LNCaP clone FGC (cell line): ENCODE data around the gene OXCT2.

Experiments used
- DNase-seq: peaks from one replicate; pipeline ENCODE4 v3.0.0-alpha.2; 2011; ENCODE audit warnings: low read depth
- H3K4me3 ChIP-seq: 2 replicates; pipeline ENCODE4 v1.5.1; 2011; ENCODE audit warnings: mild to moderate bottlenecking, low read depth, low read length, control low read depth
- TF ChIP-seq, protein P1 (sequence below): IDR thresholded peaks from 2 replicates; pipeline ENCODE4 v1.5.1; 2012; ENCODE audit warnings: mild to moderate bottlenecking; ENCODE audit not compliant: control insufficient read depth, insufficient read depth; ENCODE audit errors: extremely low read depth

OXCT2 gene

DNA sequence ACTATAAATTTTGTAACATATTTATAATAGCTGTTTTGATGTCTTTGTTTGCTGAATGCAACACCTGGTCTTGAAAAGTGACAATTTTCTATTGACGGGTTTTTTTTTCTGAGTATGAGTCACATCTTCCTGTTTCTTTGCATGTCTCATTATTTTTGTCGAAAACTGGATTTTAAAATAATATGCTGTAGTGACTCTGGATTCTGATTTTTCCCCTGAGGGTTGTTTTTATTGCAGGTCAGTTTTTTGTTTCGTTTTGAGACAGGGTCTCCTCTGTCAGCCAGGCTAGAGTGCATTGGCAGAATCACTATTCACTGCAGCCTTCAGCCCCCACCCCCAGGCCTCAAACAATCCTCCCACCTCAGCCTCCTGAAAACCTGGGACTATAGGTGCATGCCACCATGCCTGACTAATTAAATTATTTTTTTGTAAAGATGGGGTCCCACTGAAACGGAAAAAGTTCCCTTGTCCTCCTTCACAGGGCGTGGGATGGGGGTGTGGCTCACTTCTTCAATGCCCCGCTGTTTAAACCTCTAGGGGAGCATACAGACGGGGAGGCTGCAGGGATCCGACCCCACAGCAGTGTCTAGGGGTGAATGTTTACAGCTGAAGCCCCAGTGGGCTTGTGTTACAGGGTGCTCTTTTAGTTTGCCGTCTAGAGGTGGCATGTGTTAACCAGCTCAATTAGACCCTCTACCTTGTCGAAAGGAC is 43.8 kb downstream of the OXCT2 start:
- H3K4me3 ChIP-seq = no peak overlapping the region
- TF ChIP-seq, protein P1, sequence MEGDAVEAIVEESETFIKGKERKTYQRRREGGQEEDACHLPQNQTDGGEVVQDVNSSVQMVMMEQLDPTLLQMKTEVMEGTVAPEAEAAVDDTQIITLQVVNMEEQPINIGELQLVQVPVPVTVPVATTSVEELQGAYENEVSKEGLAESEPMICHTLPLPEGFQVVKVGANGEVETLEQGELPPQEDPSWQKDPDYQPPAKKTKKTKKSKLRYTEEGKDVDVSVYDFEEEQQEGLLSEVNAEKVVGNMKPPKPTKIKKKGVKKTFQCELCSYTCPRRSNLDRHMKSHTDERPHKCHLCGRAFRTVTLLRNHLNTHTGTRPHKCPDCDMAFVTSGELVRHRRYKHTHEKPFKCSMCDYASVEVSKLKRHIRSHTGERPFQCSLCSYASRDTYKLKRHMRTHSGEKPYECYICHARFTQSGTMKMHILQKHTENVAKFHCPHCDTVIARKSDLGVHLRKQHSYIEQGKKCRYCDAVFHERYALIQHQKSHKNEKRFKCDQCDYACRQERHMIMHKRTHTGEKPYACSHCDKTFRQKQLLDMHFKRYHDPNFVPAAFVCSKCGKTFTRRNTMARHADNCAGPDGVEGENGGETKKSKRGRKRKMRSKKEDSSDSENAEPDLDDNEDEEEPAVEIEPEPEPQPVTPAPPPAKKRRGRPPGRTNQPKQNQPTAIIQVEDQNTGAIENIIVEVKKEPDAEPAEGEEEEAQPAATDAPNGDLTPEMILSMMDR = no peak
- no peak for DNase-seq

DNA sequence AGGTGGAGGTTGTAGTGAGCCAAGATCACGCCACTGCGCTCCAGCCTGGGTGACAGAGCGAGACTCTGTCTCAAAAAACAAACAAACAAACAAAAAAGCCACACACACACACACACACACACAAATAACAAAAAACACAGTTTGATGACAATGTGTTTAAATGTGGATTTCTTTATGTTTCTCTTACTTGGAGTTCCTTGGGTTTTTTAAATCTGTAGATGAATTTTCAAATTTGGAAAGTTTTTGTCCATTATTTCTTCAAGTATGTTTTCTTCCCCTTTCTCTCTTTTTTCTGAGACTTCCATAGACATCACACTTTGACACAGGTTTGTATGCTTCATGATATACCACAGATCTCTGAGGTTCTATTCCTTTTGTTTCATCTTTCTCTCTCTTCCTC is 44.5 kb downstream of the OXCT2 start:
- no peak for DNase-seq
- TF ChIP-seq, protein P1 = no peak

GRCh38 chr1:39722495-39722894 is 48.7 kb downstream of the OXCT2 start:
- DNase-seq = no peak
- no peak overlapping the region for H3K4me3 ChIP-seq
- TF ChIP-seq, protein P1 = no peak

More for the DNA sequence above, 44.5 kb downstream of the OXCT2 start:
- no peak overlapping the region for H3K4me3 ChIP-seq

DNA sequence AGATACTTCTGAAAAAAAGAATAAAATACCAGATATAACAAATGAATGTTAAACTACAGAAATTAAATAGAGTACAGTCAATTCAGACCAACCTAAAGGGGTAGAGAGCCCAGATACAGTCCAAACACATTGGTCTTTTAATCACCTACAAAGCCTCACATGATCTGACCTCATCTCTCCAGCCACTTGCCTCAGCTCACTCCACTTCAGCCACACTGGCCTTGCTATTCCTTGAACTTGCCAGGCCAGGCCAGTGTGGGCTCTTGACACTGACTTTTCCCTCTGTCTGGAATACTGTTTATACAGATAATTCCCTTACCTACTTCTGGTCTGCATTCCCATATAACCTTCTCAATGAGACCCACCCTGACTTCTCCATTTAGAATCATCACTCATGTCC is 49.5 kb downstream of the OXCT2 start:
- no peak overlapping the region for H3K4me3 ChIP-seq
- no peak for DNase-seq
- TF ChIP-seq, protein P1 = no peak

- TF ChIP-seq, protein P1 = peak; percentile 58
- no peak overlapping the region for H3K4me3 ChIP-seq
- peak; percentile 48 for DNase-seq
Measured at GRCh38 chr1:39720094-39720999, 50.8 kb downstream of the OXCT2 start.
